Left lung (tissue), 10 donors: ENCODE data around the gene B3GAT1. TPM values are rescaled to one million over a fixed set of nuclear protein-coding genes. Genes with fewer than 3 reads are reported as not detected.
A peak's percentile ranks its signal among the peaks of the same experiment; 100 is the strongest.

Experiments
- ATAC-seq: fragments of 200-7000 bp; cut with Tn5 transposase; one replicate; pipeline ENCODE4 v1.9.1; 2020; ENCODE audit warnings: moderate library complexity
- DNase-seq, 4 donors: peaks; one replicate each; pipeline ENCODE4 v3.0.0-alpha.2; 2013 to 2020
- H3K27ac ChIP-seq, 2 donors: fragments of 200-600 bp; sonication (generic) in 1 of 2; one replicate each; pipeline versions ENCODE4 v1.5.0 to v1.8.0; 2020 to 2021
- H3K27me3 ChIP-seq, 2 donors: fragments of 200-600 bp; sonication (generic) in 1 of 2; one replicate each; pipeline versions ENCODE4 v1.5.0 to v1.8.0; 2020 to 2021
- H3K36me3 ChIP-seq, 2 donors: fragments of 200-600 bp; sonication (generic) in 1 of 2; one replicate each; pipeline versions ENCODE4 v1.5.0 to v1.8.0; 2020 to 2021
- H3K4me1 ChIP-seq, 2 donors: fragments of 200-600 bp; one replicate each; pipeline ENCODE4 v1.8.0; 2021
- H3K4me3 ChIP-seq, 2 donors: fragments of 200-600 bp; sonication (generic) in 1 of 2; one replicate each; pipeline versions ENCODE4 v1.5.0 to v1.8.0; 2020 to 2021; ENCODE audit warnings: mild to moderate bottlenecking in 1 of 2
- H3K9me3 ChIP-seq, 2 donors: fragments of 200-600 bp; sonication (generic) in 1 of 2; one replicate each; pipeline versions ENCODE4 v1.5.0 to v1.8.0; 2020 to 2021
- CTCF ChIP-seq, 2 donors: fragments of 200-600 bp; sonication (generic) in 1 of 2; IDR thresholded peaks; one replicate each; pipeline versions ENCODE4 v1.5.0 to v1.8.0; 2021; ENCODE audit warnings: antibody characterized with exemption in 2 of 2
- intact Hi-C, 2 donors: fragments of 100-400 bp; cut with DNase I; formaldehyde crosslinking; loops; one replicate each; pipeline versions ENCODE4 v1.11.2 to v1.14.2; 2022
- polyA plus RNA-seq, 6 donors: library from polyadenylated mRNA; unstranded; fragments of 120-200 nt; gene quantifications; one replicate each; pipeline ENCODE4 v1.2.1, GENCODE V29; 2013; ENCODE audit not compliant: insufficient read length in 6 of 6
- total RNA-seq, 2 donors: library from RNA; stranded (reverse); fragmentation: NEBNext Ultra II Directional; extraction: Animal tissue kit (Norgen Biotek cat#: 25700); gene quantifications; one replicate each; pipeline ENCODE4 v1.2.1, GENCODE V29; 2021
- donor health status: DM: no; HTN: yes; CAD: no.
- donor health status: DM: no; HTN: no; CAD: no.

The B3GAT1 gene
- total and polyA plus RNA-seq, 8 donors, result 0.30 to 0.99 (median 0.48) TPM

DNA sequence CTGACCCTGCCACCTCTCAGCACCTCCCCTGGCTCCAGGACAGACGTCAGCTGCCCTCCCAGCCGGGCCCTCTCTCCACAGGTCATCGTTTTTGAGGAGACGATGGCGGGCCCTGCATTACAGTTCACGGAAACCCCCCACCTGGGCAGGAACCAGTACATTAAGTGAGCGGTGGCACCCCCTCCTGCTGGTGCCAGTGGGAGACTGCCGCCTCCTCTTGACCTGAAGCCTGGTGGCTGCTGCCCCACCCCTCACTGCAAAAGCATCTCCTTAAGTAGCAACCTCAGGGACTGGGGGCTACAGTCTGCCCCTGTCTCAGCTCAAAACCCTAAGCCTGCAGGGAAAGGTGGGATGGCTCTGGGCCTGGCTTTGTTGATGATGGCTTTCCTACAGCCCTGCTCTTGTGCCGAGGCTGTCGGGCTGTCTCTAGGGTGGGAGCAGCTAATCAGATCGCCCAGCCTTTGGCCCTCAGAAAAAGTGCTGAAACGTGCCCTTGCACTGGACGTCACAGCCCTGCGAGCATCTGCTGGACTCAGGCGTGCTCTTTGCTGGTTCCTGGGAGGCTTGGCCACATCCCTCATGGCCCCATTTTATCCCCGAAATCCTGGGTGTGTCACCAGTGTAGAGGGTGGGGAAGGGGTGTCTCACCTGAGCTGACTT lies 37.0 kb downstream of the B3GAT1 start:
- Histone ChIP-seq H3K27me3 (peaks cover 0 to 7% of the 10 kb centered on the region in 2 donors), H3K4me3 (no peak overlapping the region), H3K36me3 (no peaks in the 10 kb centered on the region), H3K4me1 (no peaks in the 10 kb centered on the region), H3K27ac (no peak overlapping the region), H3K9me3 (no peaks in the 10 kb centered on the region)
- no peak for TF ChIP-seq CTCF (IDR thresholded peaks at IDR 0.05)
- DNase-seq, result peak in 1 of 4 donors; percentile 67
- ATAC-seq, result no peak
- intact Hi-C loops, result no loop called here

DNA sequence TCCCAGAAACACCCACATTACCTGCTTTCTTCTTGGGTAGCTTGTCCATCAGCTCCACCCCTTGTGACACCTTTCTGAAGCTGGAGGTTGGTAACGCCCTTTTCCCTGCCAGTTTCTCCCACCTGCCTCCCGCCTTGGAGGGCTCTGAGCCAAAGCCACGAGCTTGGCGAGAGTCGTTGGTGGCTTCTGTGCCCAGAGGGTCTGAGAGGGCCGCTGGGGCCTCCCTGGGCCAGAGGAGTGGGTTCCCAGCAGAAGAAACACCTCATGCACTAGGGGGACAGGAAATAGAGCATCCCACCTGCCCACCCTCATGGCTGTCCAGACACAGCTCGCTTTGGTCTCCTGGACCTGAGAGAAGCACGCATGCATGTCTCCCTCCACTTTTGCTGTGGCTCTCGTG lies 37.9 kb downstream of the B3GAT1 start:
- intact Hi-C loops, result no loop called here
- Histone ChIP-seq H3K27me3 (no peaks in the 10 kb centered on the region), H3K4me1 (no peaks in the 10 kb centered on the region), H3K27ac (no peak overlapping the region), H3K4me3 (no peak overlapping the region), H3K36me3 (no peaks in the 10 kb centered on the region), H3K9me3 (no peaks in the 10 kb centered on the region)
- ATAC-seq (no peak), DNase-seq (peak in 1 of 4 donors; percentile 37)
- TF ChIP-seq CTCF (IDR thresholded peaks at IDR 0.05), result no peak

GRCh38 chr11:134373591-134374052 lies 38.4 kb downstream of the B3GAT1 start:
- no peak for TF ChIP-seq CTCF (IDR thresholded peaks at IDR 0.05)
- H3K36me3 ChIP-seq, result no peaks in the 10 kb centered on the region
- no peaks in the 10 kb centered on the region for H3K27me3 ChIP-seq
- intact Hi-C loops, result no loop called here
- H3K27ac ChIP-seq, result no peak overlapping the region
- no peak for ATAC-seq
- H3K4me1 ChIP-seq, result no peaks in the 10 kb centered on the region
- H3K4me3 ChIP-seq, result no peak overlapping the region
- DNase-seq, result peak in 1 of 4 donors; percentile 66
- H3K9me3 ChIP-seq, result no peaks in the 10 kb centered on the region

DNA sequence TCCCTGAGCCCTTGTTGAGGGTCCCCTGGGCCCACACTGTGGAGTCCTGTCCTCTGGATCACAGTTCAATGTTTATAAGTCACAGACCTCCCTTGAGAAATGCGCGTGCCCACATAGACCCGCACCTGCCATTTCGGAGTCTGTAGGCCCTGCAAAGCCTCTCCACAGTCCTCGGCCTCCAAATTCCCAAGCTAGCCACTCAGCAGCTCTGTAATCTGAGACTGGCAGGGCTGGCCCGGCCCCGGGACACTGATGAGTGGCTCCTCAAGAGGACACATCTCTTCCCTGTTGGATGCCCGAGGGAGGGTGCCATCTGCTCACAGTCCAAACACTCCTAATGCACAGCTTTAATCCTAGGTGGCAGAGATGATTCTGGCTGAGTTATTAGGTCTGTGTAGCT lies 39.1 kb downstream of the B3GAT1 start:
- ATAC-seq, result no peak
- H3K36me3 ChIP-seq, result no peaks in the 10 kb centered on the region
- H3K27ac ChIP-seq, result no peak overlapping the region
- no peak for DNase-seq
- no peak for TF ChIP-seq CTCF (IDR thresholded peaks at IDR 0.05)
- no peak overlapping the region for H3K4me3 ChIP-seq
- intact Hi-C loops, result no loop called here
- no peaks in the 10 kb centered on the region for H3K4me1 ChIP-seq
- no peaks in the 10 kb centered on the region for H3K9me3 ChIP-seq
- H3K27me3 ChIP-seq, result no peaks in the 10 kb centered on the region

DNA sequence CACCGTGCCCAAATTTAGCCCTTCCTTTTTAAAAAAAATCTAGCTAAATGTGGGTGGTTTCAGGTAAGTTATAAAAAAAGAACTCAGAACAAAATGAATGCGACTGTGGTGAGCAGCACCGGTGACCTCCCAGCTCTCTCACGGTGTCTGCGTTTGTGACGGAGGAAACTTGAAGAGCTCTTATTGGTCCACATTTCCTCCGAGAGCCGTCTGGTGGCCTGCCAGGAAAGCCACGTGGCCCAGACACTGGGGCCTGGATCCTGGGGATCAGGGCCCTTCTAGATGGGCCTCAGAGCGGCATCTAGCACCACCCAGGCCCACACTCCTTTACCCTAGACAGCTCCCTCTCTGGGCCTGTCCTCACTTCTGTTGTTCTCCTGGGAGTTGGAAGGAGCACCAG lies 39.5 kb downstream of the B3GAT1 start:
- Histone ChIP-seq H3K36me3 (no peaks in the 10 kb centered on the region), H3K4me3 (no peak overlapping the region), H3K4me1 (no peaks in the 10 kb centered on the region), H3K27me3 (no peaks in the 10 kb centered on the region), H3K9me3 (no peaks in the 10 kb centered on the region), H3K27ac (no peak overlapping the region)
- TF ChIP-seq CTCF (IDR thresholded peaks at IDR 0.05), result no peak
- DNase-seq (peak in 1 of 4 donors; percentile 20), ATAC-seq (no peak)
- intact Hi-C loops, result no loop called here
